ENCODE results near the gene SIGLEC8. TPM values are rescaled to one million over a fixed set of nuclear protein-coding genes. Genes with fewer than 3 reads are reported as not detected.
A peak's percentile ranks its signal among the peaks of the same experiment; 100 is the strongest.

SIGLEC8 gene
- total and polyA plus RNA-seq, 2 of the 4 experiments (the other 2 are of a cell fraction) = not detected

DNA sequence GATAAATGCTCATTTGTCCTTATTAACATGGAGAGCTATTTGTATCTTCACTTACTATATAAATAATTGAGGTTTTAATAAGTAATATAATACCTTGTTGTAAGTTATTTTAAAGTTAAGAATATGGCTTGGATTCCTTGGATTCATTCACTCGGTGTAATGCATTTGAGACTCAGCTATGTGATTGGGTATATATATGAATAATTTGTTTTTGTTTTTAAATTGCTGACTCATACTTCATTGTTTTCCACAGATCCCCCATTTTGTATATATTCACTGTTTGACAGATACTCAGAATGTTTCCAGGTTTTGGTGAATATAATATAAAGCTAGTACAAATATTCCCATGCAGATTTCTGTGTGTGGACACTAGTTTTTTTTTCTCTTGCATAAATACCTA, 13.3 kb upstream of the SIGLEC8 start:
- peak; percentile 59; the same call in 1 of the 2 replicates for TF ChIP-seq NFE2L2 (IDR thresholded peaks at IDR 0.05; ENCODE audit: low read depth, low read length)
- peak; percentile 63; the same call in 1 of the 2 replicates for TF ChIP-seq MAFK (IDR thresholded peaks at IDR 0.05; ENCODE audit: low read depth, low read length)
- TF ChIP-seq, protein P1, sequence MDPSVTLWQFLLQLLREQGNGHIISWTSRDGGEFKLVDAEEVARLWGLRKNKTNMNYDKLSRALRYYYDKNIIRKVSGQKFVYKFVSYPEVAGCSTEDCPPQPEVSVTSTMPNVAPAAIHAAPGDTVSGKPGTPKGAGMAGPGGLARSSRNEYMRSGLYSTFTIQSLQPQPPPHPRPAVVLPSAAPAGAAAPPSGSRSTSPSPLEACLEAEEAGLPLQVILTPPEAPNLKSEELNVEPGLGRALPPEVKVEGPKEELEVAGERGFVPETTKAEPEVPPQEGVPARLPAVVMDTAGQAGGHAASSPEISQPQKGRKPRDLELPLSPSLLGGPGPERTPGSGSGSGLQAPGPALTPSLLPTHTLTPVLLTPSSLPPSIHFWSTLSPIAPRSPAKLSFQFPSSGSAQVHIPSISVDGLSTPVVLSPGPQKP (IDR thresholded peaks at IDR 0.05; ENCODE audit: borderline replicate concordance, low read depth, low read length) = no peak
- dilution Hi-C loops (cut with HindIII; ENCODE audit: low sequenced_read_pairs, unreplicated experiment) (no loop called here), intact Hi-C loops (cut with micrococcal nuclease) (no loop called here), in situ Hi-C loops (cut with MboI; ENCODE audit: low sequenced_read_pairs) (loop anchor here (5.0 kb wide), 1 partner anchor 186 kb away; no protein-coding TSS in a partner anchor)
- Histone ChIP-seq H4K8ac (ENCODE audit: low read depth in 2 of 2, low read length in 2 of 2) (no peak overlapping the region), H3K23ac (ENCODE audit: low read depth, low read length) (no peak overlapping the region), H3K14ac (replicated peaks; ENCODE audit: low read depth, low read length) (no peak overlapping the region), H3K9me3 (ENCODE audit: control insufficient read depth, insufficient read depth, low read length) (no peaks in the 10 kb centered on the region), H2BK120ac (ENCODE audit: low read depth, low read length) (no peak overlapping the region), H3K4ac (ENCODE audit: low read depth, low read length) (no peak overlapping the region), H3K27ac (ENCODE audit: insufficient read depth, low read length) (no peak overlapping the region), H4K91ac (ENCODE audit: insufficient read depth, low read depth, low read length) (no peak overlapping the region), H2BK20ac (ENCODE audit: low read depth, low read length) (no peak overlapping the region), H2AK9ac (replicated peaks; ENCODE audit: low read depth, low read length, poor library complexity) (no peak overlapping the region), H3K18ac (ENCODE audit: low read depth, low read length) (no peak overlapping the region), H3K56ac (ENCODE audit: extremely low read depth, insufficient read depth, low read length) (no peak overlapping the region), H3K27me3 (ENCODE audit: control insufficient read depth, insufficient read depth, low read length) (no peaks in the 10 kb centered on the region), H3K9me1 (ENCODE audit: insufficient read depth, low read length) (no peaks in the 10 kb centered on the region), H2BK15ac (ENCODE audit: low read depth, low read length) (no peak overlapping the region), H4K5ac (ENCODE audit: low read depth, low read length) (no peak overlapping the region), H3K4me1 (ENCODE audit: control insufficient read depth, insufficient read depth, low read length) (no peaks in the 10 kb centered on the region), H3K9ac (ENCODE audit: low read depth, low read length) (no peak overlapping the region), H2AFZ (replicated peaks; ENCODE audit: low read length, poor library complexity) (no peak overlapping the region), H2BK5ac (ENCODE audit: low read depth, low read length, poor library complexity, severe bottlenecking) (no peak overlapping the region), H3K4me3 (ENCODE audit: insufficient read depth, low read depth, low read length) (no peak overlapping the region), H4K20me1 (ENCODE audit: insufficient read depth, low read length) (no peaks in the 10 kb centered on the region), H2AK5ac (ENCODE audit: low read depth, low read length) (no peak overlapping the region), H3K4me2 (ENCODE audit: low read depth, low read length) (no peak overlapping the region), H3K36me3 (ENCODE audit: control insufficient read depth, insufficient read depth, low read length) (no peaks in the 10 kb centered on the region), H3K79me1 (ENCODE audit: low read depth in 1 of 2, low read length in 2 of 2) (no peaks in the 10 kb centered on the region)
- DNase-seq (no peak), ATAC-seq (ENCODE audit: low read depth) (no peak)
- ChIA-PET CTCF (interaction anchor here (0.6 to 3.4 kb wide), 2 partner anchors 133 to 187 kb away, joined by 3 to 27 read pairs; no protein-coding TSS in a partner anchor), POLR2A (ENCODE audit: unreplicated experiment) (no interaction called here)
- BruUV-seq (replicated peaks) = no TSS peak
- no CpG with 5 or more reads among the region's 1 CpG for WGBS, 2 experiments (ENCODE audit: extremely low coverage in 2 of 2, insufficient read length in 1 of 2)

Measured in IMR-90 (cell line).